ENCODE data around the gene METTL16.

DNA sequence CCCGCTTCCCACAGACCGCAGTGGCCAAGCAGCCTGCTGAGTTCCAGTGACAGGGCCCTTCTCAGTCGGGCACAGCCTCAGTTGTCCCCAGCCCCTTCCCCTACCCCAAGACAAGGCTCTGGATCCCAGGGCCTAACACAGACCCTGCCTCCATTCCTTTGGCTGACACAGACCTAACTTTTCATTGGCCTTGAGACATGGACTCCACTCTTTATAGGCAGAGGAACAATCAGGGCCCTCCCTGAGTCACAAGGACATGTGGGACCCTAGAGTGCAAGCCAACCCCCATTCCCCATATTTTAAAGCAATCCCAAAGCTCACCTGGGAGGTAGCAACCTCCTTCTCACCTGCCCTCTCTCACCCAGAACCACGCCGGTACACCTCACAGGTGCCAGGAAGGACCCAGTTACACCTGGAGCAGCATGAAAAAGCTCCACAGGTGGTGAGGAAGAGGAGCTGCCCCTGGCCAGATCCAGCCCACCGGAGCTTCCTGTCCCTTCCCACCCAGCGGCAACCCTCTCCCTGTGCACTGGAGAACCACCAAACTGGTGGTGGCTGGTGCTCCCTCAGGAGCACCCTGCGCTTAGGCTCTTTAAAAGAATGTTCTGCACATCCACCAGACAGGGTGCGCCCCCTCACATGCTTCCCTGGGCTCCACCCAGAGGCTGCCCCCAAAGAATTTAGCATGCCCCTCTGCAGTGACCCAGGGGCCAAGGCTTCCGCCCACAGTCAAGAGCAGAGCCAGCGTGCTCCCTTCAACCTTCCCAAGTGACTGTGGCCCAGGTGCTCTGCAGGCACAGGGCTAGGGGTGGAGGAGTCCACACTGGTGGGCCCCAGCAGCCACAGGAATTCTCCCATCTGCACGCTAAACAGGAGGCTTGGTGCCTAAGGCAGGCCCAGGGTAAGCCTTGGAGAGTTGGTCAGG is 114.2 kb downstream of the METTL16 start:
- TF ChIP-seq, protein P1, sequence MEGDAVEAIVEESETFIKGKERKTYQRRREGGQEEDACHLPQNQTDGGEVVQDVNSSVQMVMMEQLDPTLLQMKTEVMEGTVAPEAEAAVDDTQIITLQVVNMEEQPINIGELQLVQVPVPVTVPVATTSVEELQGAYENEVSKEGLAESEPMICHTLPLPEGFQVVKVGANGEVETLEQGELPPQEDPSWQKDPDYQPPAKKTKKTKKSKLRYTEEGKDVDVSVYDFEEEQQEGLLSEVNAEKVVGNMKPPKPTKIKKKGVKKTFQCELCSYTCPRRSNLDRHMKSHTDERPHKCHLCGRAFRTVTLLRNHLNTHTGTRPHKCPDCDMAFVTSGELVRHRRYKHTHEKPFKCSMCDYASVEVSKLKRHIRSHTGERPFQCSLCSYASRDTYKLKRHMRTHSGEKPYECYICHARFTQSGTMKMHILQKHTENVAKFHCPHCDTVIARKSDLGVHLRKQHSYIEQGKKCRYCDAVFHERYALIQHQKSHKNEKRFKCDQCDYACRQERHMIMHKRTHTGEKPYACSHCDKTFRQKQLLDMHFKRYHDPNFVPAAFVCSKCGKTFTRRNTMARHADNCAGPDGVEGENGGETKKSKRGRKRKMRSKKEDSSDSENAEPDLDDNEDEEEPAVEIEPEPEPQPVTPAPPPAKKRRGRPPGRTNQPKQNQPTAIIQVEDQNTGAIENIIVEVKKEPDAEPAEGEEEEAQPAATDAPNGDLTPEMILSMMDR (IDR thresholded peaks at IDR 0.05): no peak
- no peak for TF ChIP-seq EP300 (IDR thresholded peaks at IDR 0.05)
